8988T (cell line): ENCODE measurements around the gene RTN4RL1.
"Not testable (repeated sequence)": the region's sequence is repeated elsewhere in the genome, so short reads cannot be mapped to it uniquely, and the experiment has no call there.

Source experiments
- DNase-seq: peaks from one replicate; pipeline ENCODE4 v3.0.0; 2011

The RTN4RL1 gene

DNA sequence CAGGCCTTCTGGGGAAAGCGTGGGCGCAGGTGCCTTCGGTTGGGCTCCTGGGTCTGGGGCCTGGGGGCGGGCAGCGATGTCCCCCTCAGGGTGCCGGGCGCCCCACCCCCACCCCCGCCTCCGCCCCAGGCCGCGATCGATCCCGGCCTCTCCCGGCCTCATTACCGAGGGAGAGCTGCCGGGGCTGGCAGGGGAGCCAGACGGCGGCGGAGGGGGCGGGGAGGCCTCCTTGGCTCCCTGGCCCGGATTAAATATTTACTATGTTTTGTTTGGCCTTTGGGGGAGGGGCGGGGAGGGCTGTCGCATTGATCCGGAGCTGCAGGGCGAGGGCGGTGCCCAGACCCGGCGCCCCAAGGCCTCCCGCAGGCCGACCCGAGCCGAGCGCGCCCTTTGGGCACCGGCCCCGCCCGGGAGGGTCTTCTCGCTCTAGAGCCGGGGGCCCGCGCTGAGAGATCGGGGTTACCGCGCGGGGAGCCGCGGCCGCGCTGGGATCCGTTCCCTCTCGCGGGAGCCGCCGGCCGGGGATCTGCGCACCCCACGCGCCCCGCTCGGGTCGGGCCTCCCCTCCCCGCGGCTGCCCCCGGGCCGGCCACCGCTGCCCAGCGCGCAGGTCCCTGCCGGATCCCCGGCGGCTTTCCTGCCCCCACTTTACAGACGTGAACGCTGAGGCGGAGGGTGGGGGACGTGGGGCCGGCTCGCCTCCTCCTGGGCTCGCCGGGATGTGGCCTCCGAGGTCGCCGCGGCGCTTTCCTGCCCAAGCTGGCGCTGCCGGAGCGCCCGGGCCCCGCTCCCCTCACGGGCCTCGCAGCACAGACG, 27.0 kb downstream of the RTN4RL1 start:
- DNase-seq, result no peak

DNA sequence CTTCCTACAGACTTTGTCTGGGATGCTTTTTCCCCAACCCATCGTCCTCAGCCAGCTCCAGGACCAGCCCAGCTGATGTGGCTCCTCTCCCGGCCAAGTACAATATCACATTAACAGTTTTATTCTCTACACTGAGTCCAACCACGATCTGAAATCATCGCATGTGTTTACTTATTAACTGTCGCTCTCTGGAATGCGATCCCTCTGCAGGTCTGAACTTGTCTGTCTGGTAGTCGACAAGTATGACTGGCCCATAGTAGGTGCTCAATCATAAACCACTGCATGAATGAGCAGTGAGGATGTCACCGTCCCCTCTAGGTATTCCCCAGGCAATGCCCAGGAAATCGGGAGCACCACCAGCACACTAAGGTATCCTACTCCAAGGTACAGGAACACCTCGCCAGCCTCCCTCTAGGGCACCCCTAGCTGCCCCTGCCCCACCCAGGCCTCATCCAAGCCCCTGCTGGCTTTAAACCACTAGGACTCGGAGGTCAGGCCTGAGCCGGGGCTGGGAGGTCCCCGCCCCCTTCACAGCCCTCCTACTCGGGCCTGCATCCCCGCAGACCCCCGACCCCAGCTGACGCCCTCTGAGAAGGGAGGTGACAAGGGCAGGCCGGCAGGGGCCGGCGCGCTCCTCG, 27.7 kb downstream of the RTN4RL1 start:
- no peak for DNase-seq

DNA sequence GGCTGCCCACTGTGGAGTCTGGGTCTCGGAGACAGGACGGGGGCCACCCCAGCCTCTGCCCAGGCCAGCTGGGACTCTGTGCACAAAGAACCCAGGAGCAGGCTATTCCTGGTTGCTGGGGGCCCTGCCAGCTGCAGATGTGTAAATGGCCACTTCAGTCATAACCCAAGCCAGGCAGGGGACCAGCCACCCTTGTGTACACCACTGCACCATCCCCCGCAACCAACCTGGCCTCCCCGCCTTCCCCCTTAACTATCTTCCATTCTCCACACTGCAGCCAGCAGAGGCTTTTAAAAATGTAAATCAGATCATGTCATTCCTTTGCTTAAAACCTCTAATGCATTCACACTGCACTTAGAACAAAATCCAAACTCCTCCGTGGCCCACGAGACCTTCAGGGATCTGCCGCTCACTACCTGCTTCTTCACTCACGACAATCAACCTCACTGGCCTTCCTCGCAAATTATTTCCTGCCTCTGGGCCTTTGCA, 28.3 kb downstream of the RTN4RL1 start:
- DNase-seq, result no peak

DNA sequence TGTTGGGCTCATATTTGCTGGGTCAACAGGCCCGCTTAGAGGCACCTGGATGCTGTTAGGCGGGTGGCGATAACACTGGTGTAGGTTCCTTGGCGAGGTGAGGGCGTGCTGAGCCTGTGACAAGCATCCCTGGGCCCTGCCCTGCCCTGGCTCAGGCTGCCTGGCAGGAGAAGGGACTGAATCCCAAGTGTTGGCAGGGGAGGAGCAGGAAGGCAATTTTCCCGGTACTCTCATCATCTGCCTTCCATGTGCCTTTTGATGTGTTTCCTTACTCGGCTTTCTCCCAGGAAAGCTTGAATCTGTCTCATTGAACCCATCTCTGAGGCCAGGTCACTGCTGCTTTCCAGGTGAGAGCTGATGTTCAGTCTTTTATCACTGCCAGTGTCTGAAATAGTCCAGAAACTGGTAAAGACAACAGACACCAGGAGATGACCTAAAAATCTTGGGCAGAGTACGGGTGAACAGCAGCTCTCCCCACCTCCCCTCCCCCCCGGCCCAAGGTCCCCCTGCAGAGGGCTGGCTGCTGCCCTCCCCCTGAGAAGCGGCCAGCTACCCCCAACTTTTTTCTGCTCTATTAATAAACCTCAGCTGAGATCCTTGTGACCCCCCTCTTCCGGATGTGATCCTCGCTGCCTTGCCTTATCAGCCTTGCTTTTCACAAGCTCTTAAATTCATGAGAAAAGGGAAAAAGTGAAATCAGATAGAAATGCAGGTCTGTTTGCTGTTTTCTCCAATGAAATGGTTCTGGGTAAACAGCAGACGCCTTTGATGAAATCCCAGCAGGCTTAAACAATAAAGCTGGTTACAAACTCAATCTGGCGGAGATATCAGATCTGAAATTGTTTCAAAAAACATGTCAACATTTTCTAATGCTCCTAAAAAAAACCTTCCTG, 29.0 kb downstream of the RTN4RL1 start:
- no peak for DNase-seq

DNA sequence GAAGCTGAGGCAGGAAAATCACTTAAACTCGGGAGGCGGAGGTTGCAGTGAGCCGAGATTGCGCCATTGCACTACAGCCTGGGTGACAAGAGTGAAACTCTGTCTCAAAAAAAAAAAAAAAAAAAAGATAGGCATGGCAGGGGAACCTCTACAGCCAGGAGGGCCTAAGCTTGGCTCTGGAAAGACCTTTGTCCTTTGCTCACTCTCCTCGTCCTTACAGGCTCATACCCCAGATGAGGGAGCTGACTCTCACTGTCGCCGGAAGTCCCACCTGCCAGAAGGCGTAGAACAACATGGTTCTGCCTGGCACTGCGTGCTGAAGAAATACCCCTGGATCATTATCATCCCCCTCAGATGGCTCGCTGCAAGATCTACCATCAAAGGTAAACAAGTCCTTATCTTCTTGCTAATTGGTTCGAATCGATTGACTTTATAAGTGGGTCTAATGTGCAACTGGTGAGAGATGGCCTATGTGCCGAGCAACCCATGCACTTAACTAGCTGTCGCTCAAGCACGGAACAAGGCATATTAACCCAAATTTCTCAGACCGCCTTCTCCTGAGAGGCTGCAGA, 29.7 kb downstream of the RTN4RL1 start:
- DNase-seq, result no peak

DNA sequence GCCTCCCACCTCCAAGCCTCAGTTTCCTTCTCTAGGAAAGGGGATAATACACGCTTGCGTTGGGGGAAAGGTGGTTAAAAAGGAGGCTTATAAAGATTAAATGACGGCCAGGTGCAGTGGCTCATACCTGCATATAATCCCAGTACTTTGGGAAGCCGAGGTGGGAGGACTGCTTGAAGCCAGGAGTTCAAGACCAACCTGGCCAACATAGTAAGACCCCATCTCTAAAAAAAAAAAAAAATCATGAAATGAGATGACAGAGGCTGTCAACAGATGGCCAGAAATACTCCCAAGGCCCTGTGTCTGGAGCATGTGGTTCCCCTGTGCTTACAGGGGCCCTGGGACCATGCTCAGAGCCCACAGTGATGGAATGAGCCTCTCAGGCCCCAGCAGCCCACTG, 30.4 kb downstream of the RTN4RL1 start:
- no peak for DNase-seq

DNA sequence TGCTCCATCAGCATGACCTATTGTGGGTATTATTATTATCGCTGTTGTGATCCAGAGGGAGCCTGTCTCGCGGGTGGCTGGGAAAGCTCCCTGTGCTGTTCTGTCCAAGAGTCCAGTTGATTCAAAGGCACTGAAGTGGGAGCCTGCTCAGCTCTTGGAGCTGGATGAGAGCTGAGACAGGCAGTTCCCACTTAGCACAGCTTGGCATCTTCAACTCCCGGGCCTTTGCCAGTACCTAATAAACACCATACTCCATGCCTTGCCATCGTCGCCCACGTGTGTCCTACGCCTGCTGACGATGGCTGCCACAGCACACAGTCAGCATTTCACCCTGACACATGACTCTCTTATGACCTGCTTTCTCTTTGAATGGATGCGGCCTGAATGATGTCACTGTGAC, 32.6 kb downstream of the RTN4RL1 start:
- no peak for DNase-seq

DNA sequence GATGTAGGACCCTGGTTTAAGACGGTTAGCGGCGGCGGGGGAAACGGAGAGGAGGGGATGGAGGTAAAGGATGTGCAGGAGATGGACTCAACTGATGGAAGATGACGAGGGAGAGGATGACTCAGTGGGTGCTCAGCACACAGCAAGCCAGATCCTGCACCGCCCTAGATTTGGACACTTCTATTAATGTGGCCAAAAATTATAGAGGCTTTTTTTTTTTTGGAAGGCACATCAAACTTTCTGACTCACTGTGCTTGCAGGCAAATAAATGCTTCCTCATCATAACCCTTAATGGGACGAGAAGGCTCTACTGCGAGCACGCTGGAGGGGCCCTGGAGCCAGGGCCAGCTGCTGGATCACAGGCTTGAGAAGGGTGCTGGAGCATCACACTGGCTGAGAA, 36.0 kb downstream of the RTN4RL1 start:
- DNase-seq, result no peak

DNA sequence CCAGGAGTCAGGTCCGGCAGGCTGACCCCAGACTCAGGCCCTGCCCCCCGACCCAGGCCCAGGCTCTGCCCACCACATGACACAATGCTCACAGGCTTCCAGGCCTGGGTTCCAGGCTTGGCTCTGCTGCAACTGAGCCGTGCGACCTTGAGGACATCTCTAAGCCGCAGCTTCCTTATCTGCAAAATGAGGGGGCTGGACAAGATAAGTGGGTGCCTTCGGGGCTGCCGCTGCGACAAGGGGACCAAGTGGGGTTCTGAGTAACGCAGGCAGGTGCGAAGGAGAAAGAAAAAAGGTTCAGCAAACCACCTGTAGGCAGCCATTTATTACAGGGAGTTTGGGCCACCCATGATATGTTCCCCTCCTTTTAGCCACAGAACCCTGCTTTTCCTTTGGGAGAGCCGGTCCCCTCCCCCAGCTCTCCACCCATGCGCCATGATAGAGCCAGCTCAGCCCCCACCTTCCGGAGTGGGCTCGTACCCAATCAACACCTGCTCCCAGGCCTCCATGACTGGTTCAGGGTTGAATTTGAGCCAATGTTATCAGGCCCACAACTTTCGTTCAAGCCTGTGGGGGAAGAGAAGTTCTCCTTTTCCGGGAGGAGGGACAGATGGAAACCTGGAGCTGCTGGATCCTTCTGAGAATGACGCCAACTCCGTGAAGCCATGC, 38.2 kb downstream of the RTN4RL1 start:
- DNase-seq, result no peak

DNA sequence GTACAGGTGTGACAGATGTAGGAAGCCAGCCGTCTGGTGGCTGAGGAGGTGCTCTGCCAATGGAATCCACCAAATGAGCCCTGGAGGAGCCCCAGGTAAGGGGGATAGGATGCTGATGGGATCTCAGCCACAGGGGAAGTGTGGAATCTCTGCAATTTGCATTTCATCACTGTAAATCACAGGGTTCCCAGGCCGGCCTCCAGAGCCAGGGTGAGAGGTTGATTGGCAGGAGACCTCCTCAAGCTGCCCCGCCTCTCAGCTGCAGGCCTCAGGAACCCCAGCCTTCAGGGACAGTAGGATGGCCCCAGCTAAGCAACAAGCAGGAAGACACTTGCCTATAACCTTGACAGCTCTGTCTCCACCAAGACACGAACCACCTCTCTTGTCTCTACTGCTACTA, 39.4 kb downstream of the RTN4RL1 start:
- DNase-seq, result no peak

DNA sequence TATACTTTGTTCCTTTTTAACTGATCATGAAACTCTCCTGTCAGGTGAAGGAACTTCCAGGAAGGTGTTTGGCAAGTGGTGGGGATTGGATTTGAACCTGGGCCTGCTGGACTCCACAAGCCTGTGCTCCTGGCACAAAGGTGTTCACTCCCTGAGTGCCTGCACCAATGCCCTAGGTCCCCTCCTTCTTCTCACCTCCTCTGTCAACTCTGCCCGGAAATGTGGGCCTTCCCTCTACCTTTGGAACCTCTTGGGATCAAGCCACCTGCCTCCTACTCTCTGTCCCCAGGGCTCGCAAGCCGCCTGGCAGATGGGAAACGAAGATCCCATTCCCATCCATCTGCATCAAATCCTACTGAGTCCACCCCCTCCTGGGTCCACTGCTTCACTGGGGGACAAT, 40.0 kb downstream of the RTN4RL1 start:
- DNase-seq, result no peak

DNA sequence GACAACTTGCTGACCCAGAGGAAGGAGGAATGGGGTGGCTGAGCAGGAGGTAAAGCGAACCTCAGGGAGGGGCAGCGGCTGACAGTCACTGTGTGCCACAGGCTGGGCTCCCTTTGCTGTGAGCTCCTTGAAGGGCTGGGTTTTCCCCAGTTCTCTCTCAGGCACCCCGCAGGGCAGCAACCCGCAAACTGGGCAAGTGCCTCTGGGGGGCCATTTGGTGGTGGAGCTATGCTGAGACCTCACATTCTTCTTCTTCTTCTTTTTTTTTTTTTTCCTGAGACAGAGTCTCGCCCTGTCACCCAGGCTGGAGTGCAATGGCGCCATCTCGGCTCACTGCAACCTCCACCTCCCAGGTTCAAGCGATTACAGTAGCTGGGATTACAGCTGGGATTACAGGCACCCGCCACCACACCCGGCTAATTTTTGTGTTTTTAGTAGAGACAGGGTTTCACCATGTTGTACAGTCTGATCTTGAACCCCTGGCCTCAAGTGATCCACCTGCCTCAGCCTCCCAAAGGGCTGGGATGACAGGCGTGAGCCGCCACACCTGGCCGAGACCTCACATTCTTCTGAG, 42.3 kb downstream of the RTN4RL1 start:
- not testable (repeated sequence) for DNase-seq

DNA sequence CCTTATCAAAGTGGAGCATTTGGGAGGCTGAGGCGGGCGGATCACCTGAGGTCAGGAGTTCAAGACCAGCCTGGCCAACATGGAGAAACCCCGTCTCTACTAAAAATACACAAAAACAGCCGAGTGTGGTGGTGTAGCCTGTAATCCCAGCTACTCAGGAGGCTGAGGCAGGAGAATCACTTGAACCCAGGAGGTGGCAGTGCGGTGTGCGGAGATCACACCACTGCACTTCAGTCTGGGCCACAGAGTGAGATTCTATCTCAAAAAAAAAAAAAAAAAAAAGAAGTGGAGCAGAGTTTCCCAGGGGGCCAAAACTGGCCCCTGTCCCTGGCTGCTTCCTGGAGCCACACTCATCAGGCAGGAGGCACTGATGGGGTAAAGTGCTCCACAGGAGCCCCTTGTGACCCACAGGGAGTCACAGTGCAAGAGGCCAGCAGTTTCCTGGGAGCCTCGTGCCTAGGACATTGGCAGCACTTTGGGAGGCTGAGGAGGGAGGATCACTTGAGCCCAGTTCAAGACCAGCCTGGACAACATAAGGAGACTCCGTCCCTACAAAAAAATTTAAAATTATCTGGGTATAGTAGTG, 44.4 kb downstream of the RTN4RL1 start:
- DNase-seq, result no peak

DNA sequence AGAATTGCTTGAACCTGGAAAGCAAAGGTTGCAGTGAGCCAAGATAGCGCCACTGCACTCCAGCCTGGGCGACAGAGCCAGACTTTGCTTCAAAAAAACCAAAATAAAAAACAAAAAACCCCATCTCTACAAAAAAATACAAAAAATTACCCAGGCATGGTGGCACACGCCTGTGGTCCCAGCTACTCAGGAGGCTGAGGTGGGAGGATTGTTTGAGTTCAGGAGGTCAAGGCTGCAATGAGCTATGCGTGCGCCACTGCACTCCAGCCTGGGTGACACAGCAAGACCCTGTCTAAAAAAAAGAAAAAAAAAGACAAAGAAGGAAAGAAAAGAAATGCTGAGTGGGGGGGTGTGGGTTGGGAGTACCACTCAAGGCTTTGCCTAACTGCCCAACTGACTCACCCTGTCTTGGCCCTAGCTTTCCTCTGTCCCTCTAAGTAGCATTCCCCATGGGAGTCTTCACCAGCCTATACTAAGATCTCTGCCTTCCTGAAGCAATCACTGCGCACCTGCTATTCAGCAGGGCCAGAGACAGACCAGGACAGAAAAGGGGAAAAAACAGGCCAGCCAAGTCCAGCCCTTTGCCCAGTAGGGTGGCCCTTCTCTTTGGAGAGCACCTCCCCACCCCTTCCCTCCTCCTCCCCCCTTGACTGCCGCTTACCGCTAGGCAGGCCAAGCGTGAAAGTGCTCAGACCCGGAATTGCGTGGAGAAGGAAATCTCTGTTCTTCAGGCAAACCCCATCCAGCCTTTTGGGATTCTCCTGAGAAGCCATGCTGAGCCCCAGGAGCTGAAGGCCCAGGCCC, 45.8 kb downstream of the RTN4RL1 start:
- no peak for DNase-seq

DNA sequence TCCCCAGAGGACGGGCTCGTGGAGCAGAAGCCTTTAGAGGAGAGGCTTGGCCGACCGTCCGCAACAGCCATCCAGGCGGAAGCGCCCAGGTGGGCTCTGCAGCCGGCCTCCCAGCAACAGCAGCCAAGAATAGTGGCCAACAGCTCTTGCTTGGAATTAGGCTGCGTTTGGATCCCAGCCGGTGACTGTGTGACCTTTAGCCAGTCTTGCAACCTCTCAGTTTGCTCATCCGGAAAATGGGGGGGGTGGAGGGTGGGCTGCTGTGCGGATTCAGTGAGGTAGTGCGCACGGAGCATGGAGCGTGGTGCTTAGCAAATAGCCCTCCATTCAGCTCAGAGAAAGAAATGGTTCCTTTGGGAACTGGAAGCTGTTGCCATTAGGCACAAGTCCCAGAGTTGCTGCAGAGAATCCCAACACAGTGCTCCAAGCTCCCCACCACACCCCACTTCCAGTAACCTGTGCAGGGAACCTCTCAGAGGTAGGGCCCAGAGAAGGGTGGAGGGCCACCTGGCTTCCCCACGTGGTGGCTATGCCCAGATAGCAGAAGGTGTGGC, 46.7 kb downstream of the RTN4RL1 start:
- no peak for DNase-seq

DNA sequence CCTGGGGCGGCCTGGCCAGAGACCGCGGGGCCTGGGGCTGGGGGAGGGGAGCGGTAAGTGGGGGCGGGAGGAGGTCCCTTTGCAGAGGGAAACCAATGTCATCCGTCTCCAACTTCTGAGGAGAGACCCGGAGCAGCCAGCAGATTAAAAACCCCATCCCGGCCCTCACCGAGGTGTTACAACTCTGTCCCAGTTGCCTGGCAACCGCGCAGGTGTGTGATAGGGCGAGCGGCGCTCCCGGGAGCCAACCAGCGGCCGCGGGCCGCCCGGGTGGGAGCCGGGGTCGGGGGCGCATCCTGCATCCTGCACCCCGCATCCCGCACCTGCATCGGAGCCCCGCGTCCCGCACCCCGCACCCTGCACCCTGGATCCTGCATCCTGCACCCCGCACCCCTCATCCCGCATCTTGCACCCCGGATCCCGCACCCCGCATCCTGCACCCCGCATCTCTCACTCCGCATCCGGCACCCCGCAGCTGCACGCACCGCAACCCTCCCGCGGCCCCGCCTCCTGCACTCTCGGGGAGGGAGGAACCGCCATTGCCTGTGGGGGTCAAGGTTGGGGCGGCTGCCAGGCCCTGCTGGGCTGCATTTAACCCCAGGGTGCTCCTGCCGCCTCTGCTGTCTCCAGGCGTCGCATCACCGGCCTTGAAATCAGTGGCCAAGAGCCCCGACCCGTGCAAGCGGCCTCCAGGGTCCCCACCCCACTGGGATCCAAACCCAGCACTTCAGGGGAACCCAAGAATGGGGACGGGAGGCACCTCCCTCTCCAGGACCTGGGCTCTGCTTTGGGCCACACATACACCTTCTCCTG, 47.3 kb downstream of the RTN4RL1 start:
- DNase-seq, result no peak

DNA sequence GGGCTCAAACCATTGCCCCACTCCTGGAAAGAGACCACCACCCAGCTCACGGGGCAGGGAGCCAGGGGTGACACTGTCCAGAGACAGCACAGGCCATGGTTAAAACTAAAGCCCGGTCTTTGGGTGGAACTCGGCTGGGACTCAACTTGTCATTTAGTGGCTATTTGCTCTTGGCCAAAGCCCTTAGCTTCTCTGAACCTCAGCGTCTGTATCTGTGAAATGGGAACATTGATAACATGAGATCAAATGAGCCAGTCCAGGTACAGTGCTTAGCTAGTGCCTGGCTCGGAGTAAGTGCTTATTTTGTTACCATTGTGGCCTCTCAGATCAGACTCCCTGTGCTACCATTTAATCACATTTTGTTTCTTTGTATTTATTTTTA, 48.5 kb downstream of the RTN4RL1 start:
- no peak for DNase-seq

DNA sequence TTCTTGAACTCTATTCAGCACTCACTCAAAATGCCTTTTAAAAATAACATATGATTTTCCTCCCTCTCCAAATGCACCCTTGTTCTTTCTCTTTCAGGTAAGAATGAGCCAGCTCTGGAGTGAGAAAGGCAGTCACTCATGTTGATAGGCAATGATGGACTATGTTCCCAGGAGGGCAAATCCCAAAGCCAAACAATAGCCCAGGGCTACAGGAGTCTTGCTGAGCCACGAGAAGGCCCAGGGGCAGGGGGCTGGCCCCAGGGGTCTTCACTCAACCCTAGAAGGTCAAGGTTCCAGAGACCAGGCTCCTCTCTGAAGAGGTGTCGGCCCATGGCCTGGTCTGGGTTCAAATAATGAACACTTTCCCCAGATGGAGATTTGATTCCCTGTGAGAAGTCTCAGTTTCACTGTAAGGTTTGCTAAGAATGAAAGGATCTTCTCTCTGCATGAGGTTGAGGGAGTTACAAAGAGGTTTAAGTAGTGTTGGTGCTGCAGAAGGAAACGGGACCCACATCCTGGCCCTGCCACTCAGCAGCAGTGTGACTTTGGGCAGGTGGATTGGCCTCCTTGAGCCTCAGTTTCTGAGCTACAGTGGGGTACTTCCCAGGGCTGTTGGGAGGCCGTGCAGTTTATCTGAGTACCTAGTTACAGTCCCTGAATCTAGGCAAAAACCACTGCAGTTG, 49.0 kb downstream of the RTN4RL1 start:
- no peak for DNase-seq

DNA sequence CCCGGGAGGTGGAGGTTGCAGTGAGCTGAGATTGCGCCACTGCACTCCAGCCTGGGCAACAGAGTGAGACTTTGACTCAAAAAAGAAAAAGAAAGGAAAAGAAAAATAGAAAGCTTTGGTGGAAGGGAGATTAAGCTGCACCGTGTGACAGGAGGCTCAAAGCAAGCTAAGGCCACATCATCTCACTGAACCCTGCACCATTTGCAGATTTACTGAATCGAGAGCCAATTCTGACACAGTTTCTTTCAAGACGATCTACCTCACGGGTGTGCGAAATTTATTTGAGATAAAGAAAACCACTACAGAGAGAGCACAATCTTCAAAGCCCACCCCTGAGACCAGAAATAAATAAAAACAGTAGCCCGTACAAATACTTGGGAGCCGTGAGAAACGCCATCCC, 49.6 kb downstream of the RTN4RL1 start:
- DNase-seq, result no peak
